GM21381 (cell line): ENCODE results near the gene DPF1.

Experiments
- ATAC-seq: cut with Tn5 transposase; IDR thresholded peaks from one replicate; pipeline ENCODE4 v1.9.1; 2021; ENCODE audit warnings: mild to moderate bottlenecking, moderate library complexity; ENCODE audit not compliant: unreplicated experiment

DPF1 gene

DNA sequence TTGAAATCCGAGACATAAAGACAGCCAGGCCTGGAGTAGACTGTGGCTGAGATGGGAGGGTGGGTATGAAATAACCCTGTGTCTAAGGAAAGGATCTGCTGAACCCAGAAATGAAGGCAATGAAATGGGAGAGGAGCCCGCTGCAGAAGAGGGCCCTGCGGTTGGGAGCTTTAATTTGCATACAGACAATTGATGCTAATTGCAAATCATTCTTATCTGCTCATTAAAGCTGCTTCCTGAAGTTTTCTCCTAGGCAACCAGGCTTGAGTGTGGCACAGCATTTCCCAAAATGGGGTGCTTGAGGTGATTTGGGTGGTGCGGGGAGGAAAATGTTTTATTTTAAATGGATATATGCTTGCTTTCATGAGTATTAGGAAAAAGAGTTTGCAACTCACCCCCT, 55.4 kb downstream of the DPF1 start:
- no peak for ATAC-seq

DNA sequence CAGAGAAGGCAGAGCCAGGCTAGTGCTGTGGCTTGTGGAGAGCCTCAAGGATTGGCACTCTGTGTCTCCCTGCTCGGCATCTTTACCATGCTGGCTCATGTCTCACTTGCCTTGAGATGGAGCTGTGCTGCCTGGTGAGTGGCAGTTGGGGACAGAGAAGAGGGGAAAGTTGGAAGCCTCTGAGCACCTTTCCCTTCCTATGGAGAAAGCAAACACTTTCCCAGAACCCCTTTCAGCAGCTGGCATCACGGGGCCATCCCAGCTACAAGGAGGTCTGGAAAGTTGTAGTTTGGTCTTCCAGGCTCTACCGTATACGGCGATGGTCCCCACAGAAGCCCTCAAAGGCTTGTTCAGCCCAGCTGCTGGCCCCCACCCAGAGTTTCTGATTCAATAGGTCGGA, 58.7 kb downstream of the DPF1 start:
- no peak for ATAC-seq

DNA sequence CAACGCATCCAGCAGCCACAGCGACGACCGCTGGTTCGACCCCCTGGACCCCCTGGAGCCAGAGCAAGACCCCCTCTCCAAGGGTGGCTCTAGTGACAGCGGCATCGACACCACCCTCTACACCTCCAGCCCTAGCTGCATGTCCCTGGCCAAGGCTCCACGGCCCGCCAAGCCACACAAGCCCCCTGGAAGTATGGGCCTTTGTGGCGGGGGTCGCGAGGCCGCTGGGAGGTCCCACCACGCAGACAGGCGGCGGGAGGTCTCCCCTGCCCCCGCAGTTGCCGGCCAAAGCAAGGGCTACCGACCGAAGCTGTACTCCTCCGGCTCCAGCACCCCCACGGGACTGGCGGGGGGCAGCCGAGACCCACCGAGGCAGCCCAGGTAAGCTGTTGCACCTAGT, 59.5 kb downstream of the DPF1 start:
- no peak for ATAC-seq

DNA sequence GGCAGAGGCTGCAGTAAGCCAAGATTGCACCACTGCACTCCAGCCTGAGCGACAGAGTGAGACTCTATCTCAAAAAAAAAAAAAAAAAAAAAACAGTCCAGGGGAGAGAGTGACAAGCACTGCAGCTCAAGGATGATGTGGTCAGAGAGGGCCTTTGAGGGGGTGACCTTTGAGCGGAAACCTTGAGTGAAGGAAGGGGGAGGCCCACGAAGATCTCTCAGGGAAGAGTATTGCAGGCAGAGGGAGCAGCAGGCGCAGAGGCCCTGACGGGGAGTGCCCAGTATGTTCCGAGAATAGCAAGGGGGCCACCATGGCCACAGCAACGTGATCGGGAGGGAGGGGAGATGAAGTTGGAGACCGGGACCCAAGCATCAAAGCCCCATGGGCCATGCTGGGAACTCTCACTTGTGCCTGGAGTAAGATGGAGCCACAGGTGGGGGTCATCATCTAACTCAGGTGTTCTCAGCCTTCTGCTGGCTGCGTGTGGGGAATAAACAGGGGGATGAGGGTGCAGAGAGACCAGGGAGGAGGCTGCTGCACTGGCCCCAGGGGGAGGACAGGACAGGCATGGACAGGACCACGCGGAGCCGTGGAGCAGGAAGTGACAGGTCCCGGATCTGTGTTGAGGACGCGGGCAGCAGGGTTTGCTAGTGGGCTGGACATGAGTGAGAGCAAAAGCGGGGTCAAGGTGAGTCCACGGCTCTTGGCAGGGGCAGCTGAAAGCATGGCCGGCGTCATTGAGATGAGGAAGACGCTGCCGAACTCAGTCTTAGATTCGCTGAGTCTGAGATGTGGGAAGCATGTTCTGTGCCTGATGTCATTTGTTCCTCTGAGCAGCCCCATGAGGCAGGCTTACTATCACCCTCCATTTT, 60.4 kb downstream of the DPF1 start:
- no peak for ATAC-seq

DNA sequence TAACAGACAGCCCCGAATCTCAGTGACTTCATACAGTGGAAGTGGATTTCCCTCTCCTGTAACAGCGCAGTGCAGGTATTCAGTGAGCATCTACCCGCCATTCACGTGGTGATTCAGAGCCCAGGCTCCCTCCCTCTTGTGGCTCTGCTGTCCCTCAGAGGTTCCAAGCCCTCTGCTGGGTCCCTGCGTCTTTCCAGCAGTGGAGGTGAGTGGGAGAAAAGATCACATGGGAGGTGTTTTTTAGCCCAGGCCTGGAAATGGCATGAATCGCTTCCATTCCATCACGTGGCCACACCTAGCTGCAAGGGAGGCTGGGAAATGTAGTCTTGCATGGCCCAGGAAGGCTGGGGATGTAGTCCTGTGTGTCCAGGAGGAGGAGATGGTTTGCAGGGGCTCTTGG, 61.4 kb downstream of the DPF1 start:
- ATAC-seq = no peak

DNA sequence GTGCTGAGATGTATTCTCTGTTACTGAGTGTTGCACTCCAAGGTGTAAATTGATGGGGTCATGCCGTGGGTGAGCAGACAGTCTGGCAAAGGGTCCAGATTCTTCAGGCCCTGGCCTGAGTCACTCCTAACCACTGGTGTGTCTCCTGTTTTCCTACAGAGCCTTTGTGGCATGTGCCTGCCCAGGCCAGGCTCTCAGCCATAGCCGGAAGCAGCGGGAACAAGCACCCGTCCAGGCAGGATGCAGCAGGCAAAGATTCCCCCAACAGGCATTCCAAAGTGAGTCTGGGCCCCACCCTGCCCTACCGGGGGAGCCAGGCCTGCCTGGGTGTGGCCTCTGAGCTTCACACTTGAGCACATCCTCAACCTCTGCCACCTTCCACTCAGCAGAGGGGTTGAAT, 61.9 kb downstream of the DPF1 start:
- ATAC-seq = no peak
